Measurements from ENCODE around the gene STK24.

DNA sequence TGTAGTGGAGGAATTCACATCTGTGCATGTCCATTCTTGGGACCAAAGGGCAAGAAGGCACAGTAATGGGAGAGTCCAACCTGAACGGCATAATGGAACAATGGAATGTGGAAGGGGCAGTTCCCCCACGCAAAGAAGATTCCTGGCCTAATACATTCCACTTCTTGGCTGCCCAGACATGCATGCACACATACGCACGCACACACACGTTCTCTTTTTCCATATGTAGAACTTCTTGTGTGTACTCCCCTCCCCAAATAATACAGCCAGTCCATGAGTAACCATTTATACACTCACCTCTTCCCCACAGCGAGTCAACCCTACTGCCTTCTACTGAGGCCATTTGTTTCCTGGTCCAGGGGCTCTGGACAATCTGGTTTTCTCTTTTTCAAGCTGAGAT is 6.0 kb upstream of the STK24 start:
- no peak for TF ChIP-seq EZH2 (IDR thresholded peaks at IDR 0.05; ENCODE audit: low read length, missing control alignments)
- TF ChIP-seq, protein P1, sequence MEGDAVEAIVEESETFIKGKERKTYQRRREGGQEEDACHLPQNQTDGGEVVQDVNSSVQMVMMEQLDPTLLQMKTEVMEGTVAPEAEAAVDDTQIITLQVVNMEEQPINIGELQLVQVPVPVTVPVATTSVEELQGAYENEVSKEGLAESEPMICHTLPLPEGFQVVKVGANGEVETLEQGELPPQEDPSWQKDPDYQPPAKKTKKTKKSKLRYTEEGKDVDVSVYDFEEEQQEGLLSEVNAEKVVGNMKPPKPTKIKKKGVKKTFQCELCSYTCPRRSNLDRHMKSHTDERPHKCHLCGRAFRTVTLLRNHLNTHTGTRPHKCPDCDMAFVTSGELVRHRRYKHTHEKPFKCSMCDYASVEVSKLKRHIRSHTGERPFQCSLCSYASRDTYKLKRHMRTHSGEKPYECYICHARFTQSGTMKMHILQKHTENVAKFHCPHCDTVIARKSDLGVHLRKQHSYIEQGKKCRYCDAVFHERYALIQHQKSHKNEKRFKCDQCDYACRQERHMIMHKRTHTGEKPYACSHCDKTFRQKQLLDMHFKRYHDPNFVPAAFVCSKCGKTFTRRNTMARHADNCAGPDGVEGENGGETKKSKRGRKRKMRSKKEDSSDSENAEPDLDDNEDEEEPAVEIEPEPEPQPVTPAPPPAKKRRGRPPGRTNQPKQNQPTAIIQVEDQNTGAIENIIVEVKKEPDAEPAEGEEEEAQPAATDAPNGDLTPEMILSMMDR (conservative IDR thresholded peaks at IDR 0.05 in 1 of 2, IDR thresholded peaks at IDR 0.05 in 1 of 2; ENCODE audit: low read depth in 1 of 2, low read length in 2 of 2): no peak
